Ishikawa (cell line): ENCODE results near the gene CFAP161.

Experiments
- EP300 ChIP-seq: IDR thresholded peaks from 2 replicates; pipeline ENCODE4 v1.6.1; 2012; ENCODE audit warnings: borderline replicate concordance
- TEAD4 ChIP-seq: IDR thresholded peaks from 2 replicates; pipeline ENCODE4 v1.6.1; 2012

DNA sequence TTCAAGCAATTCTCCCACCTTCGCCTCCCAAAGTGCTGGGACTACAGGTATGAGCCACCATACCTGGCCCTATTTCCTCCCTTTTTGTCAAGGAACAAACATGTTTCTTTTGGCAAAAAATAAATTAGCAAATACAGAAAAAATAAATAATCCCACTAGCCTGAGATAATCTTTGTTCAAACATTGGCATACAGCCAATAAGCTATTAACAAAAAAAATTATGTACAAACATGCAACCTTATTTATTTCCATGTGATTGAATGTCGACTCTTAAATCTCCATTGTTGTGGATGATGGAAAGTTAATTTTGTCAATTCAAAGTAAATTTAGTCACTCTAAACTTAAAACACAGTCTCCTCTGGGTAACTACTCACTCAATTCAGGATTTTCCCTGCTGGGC lies 44.3 kb downstream of the CFAP161 start:
- TF ChIP-seq EP300 = no peak
- no peak for TF ChIP-seq TEAD4
